Hepatocyte (in vitro differentiated cells): ENCODE measurements around the gene LDLRAD3.

Experiments used
- EZH2phosphoT487 ChIP-seq: fragments of 200-600 bp; sonication (generic); IDR thresholded peaks from one replicate; pipeline ENCODE4 v1.6.1; 2018; ENCODE audit warnings: antibody characterized with exemption, mild to moderate bottlenecking, low read depth, moderate library complexity; ENCODE audit not compliant: unreplicated experiment, severe bottlenecking
- TF ChIP-seq, protein P1 (sequence below): fragments of 200-600 bp; sonication (generic); IDR thresholded peaks from 2 replicates; pipeline ENCODE4 v1.5.1; 2016; ENCODE audit warnings: antibody characterized with exemption, mild to moderate bottlenecking; ENCODE audit not compliant: poor library complexity

DNA sequence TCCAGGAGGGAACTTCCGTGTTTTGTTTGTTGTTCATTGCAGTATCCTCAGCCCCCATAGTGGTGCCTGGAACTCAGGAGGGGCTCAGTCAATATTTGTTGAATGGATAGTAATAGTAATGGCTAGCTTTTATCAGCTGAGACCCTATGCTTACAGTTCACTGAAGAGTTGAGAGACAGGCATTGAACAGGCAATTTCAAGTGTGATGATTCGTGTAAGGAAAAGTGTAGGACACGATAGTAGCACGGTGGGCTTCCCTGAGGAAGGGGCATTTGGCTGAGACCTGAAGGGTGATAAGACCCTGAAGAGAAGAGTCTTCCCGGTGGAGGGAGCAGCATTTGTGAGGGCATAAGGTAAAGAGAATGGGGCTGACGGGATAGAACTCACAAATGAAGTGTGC is 186.1 kb downstream of the LDLRAD3 start:
- TF ChIP-seq, protein P1, sequence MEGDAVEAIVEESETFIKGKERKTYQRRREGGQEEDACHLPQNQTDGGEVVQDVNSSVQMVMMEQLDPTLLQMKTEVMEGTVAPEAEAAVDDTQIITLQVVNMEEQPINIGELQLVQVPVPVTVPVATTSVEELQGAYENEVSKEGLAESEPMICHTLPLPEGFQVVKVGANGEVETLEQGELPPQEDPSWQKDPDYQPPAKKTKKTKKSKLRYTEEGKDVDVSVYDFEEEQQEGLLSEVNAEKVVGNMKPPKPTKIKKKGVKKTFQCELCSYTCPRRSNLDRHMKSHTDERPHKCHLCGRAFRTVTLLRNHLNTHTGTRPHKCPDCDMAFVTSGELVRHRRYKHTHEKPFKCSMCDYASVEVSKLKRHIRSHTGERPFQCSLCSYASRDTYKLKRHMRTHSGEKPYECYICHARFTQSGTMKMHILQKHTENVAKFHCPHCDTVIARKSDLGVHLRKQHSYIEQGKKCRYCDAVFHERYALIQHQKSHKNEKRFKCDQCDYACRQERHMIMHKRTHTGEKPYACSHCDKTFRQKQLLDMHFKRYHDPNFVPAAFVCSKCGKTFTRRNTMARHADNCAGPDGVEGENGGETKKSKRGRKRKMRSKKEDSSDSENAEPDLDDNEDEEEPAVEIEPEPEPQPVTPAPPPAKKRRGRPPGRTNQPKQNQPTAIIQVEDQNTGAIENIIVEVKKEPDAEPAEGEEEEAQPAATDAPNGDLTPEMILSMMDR: no peak
- TF ChIP-seq EZH2phosphoT487: no peak
